ENCODE data around the gene TRIO.
A peak's percentile ranks its signal among the peaks of the same experiment; 100 is the strongest.

Gene TRIO

GRCh38 chr5:14172149-14172795 is 29.1 kb downstream of the TRIO start:
- Histone ChIP-seq H2BK5ac (ENCODE audit: low read length) (no peak overlapping the region), H3K79me1 (ENCODE audit: low read length) (peaks cover 10% of the 10 kb centered on the region), H3K23ac (ENCODE audit: low read length) (no peak overlapping the region), H3K36me3 (ENCODE audit: control insufficient read depth, insufficient read depth, low read length) (no peaks in the 10 kb centered on the region), H3K27ac (ENCODE audit: low read depth, low read length) (no peak overlapping the region), H4K8ac (ENCODE audit: low read depth, low read length) (no peak overlapping the region), H3K18ac (ENCODE audit: low read length) (no peak overlapping the region), H3K4me3 (ENCODE audit: low read length) (no peak overlapping the region), H2BK15ac (replicated peaks; ENCODE audit: low read depth) (no peak overlapping the region), H3K9ac (ENCODE audit: low read length) (no peak overlapping the region), H3K56ac (ENCODE audit: low read length) (no peak overlapping the region), H2AK5ac (ENCODE audit: low read length) (no peak overlapping the region), H4K5ac (ENCODE audit: low read length) (no peak overlapping the region), H3K79me2 (ENCODE audit: control insufficient read depth, insufficient read depth, low read length) (peaks cover 86% of the 10 kb centered on the region), H3K27me3 (ENCODE audit: insufficient read depth, low read length, poor library complexity) (no peaks in the 10 kb centered on the region), H2BK120ac (ENCODE audit: low read depth, low read length) (no peak overlapping the region), H3K4ac (ENCODE audit: low read depth, low read length) (no peak overlapping the region), H3K4me1 (ENCODE audit: control insufficient read depth, low read depth, low read length) (peaks cover 29% of the 10 kb centered on the region), H3K4me2 (ENCODE audit: low read length) (no peak overlapping the region)
- no peak for DNase-seq
- WGBS (ENCODE audit: extremely low coverage, insufficient coverage, low lambda C conversion rate), result no CpG with 5 or more reads among the region's 5 CpGs

- Histone ChIP-seq H3K4me2 (ENCODE audit: low read length) (peak overlapping the region; percentile 19), H3K23ac (ENCODE audit: low read length) (peak overlapping the region; percentile 51), H2BK15ac (replicated peaks; ENCODE audit: low read depth) (no peak overlapping the region), H2BK120ac (ENCODE audit: low read depth, low read length) (no peak overlapping the region), H3K4ac (ENCODE audit: low read depth, low read length) (no peak overlapping the region), H3K56ac (ENCODE audit: low read length) (peak overlapping the region; percentile 75), H3K27ac (ENCODE audit: low read depth, low read length) (peak overlapping the region; percentile 77), H3K18ac (ENCODE audit: low read length) (peak overlapping the region; percentile 43), H4K5ac (ENCODE audit: low read length) (no peak overlapping the region), H3K27me3 (ENCODE audit: insufficient read depth, low read length, poor library complexity) (no peaks in the 10 kb centered on the region), H3K9ac (ENCODE audit: low read length) (peak overlapping the region; percentile 54), H3K4me1 (ENCODE audit: control insufficient read depth, low read depth, low read length) (peaks cover 33% of the 10 kb centered on the region), H3K79me2 (ENCODE audit: control insufficient read depth, insufficient read depth, low read length) (peaks cover 86% of the 10 kb centered on the region), H2BK5ac (ENCODE audit: low read length) (peak overlapping the region; percentile 43), H3K4me3 (ENCODE audit: low read length) (no peak overlapping the region), H4K8ac (ENCODE audit: low read depth, low read length) (no peak overlapping the region), H3K79me1 (ENCODE audit: low read length) (peaks cover 6% of the 10 kb centered on the region), H2AK5ac (ENCODE audit: low read length) (peak overlapping the region; percentile 84), H3K36me3 (ENCODE audit: control insufficient read depth, insufficient read depth, low read length) (no peaks in the 10 kb centered on the region)
- WGBS (ENCODE audit: extremely low coverage, insufficient coverage, low lambda C conversion rate), result no CpG with 5 or more reads among the region's 15 CpGs
- DNase-seq, result no peak
These were observed 30.5 kb downstream of the TRIO start for GRCh38 chr5:14173377-14174229.

GRCh38 chr5:14174230-14174636 is 31.1 kb downstream of the TRIO start:
- peak overlapping the region; percentile 84 for H2AK5ac ChIP-seq (ENCODE audit: low read length)
- peak overlapping the region; percentile 51 for H3K23ac ChIP-seq (ENCODE audit: low read length)
- H4K5ac ChIP-seq (ENCODE audit: low read length), result no peak overlapping the region
- H2BK15ac ChIP-seq (replicated peaks; ENCODE audit: low read depth), result no peak overlapping the region
- peak overlapping the region; percentile 75 for H3K56ac ChIP-seq (ENCODE audit: low read length)
- H3K18ac ChIP-seq (ENCODE audit: low read length), result peak overlapping the region; percentile 43
- peak; percentile 89 for DNase-seq
- peak overlapping the region; percentile 54 for H3K9ac ChIP-seq (ENCODE audit: low read length)
- H4K8ac ChIP-seq (ENCODE audit: low read depth, low read length), result no peak overlapping the region
- H3K36me3 ChIP-seq (ENCODE audit: control insufficient read depth, insufficient read depth, low read length), result no peaks in the 10 kb centered on the region
- H2BK5ac ChIP-seq (ENCODE audit: low read length), result peak overlapping the region; percentile 43
- WGBS (ENCODE audit: extremely low coverage, insufficient coverage, low lambda C conversion rate), result no CpG with 5 or more reads among the region's 8 CpGs
- peaks cover 30% of the 10 kb centered on the region for H3K4me1 ChIP-seq (ENCODE audit: control insufficient read depth, low read depth, low read length)
- H3K4me3 ChIP-seq (ENCODE audit: low read length), result no peak overlapping the region
- no peak overlapping the region for H3K4ac ChIP-seq (ENCODE audit: low read depth, low read length)
- H2BK120ac ChIP-seq (ENCODE audit: low read depth, low read length), result no peak overlapping the region
- H3K27me3 ChIP-seq (ENCODE audit: insufficient read depth, low read length, poor library complexity), result no peaks in the 10 kb centered on the region
- H3K79me2 ChIP-seq (ENCODE audit: control insufficient read depth, insufficient read depth, low read length), result peaks cover 82% of the 10 kb centered on the region
- H3K4me2 ChIP-seq (ENCODE audit: low read length), result peak overlapping the region; percentile 19
- peak overlapping the region; percentile 77 for H3K27ac ChIP-seq (ENCODE audit: low read depth, low read length)
- peaks cover 4% of the 10 kb centered on the region for H3K79me1 ChIP-seq (ENCODE audit: low read length)

GRCh38 chr5:14175381-14175780 is 32.2 kb downstream of the TRIO start:
- Histone ChIP-seq H3K4me1 (ENCODE audit: control insufficient read depth, low read depth, low read length) (peaks cover 29% of the 10 kb centered on the region), H3K56ac (ENCODE audit: low read length) (no peak overlapping the region), H3K4me3 (ENCODE audit: low read length) (no peak overlapping the region), H4K5ac (ENCODE audit: low read length) (no peak overlapping the region), H3K36me3 (ENCODE audit: control insufficient read depth, insufficient read depth, low read length) (no peaks in the 10 kb centered on the region), H3K4me2 (ENCODE audit: low read length) (no peak overlapping the region), H3K9ac (ENCODE audit: low read length) (no peak overlapping the region), H3K27me3 (ENCODE audit: insufficient read depth, low read length, poor library complexity) (no peaks in the 10 kb centered on the region), H2BK120ac (ENCODE audit: low read depth, low read length) (no peak overlapping the region), H3K18ac (ENCODE audit: low read length) (no peak overlapping the region), H2AK5ac (ENCODE audit: low read length) (no peak overlapping the region), H3K79me1 (ENCODE audit: low read length) (peaks cover 4% of the 10 kb centered on the region), H3K79me2 (ENCODE audit: control insufficient read depth, insufficient read depth, low read length) (peaks cover 81% of the 10 kb centered on the region), H3K4ac (ENCODE audit: low read depth, low read length) (no peak overlapping the region), H3K27ac (ENCODE audit: low read depth, low read length) (no peak overlapping the region), H4K8ac (ENCODE audit: low read depth, low read length) (no peak overlapping the region), H2BK15ac (replicated peaks; ENCODE audit: low read depth) (no peak overlapping the region), H2BK5ac (ENCODE audit: low read length) (no peak overlapping the region), H3K23ac (ENCODE audit: low read length) (no peak overlapping the region)
- no peak for DNase-seq
- WGBS (ENCODE audit: extremely low coverage, insufficient coverage, low lambda C conversion rate), result no CpG with 5 or more reads among the region's 1 CpG

GRCh38 chr5:14176888-14177287 is 33.7 kb downstream of the TRIO start:
- Histone ChIP-seq H3K79me2 (ENCODE audit: control insufficient read depth, insufficient read depth, low read length) (peaks cover 80% of the 10 kb centered on the region), H3K23ac (ENCODE audit: low read length) (no peak overlapping the region), H3K56ac (ENCODE audit: low read length) (no peak overlapping the region), H3K9ac (ENCODE audit: low read length) (no peak overlapping the region), H3K18ac (ENCODE audit: low read length) (no peak overlapping the region), H2AK5ac (ENCODE audit: low read length) (no peak overlapping the region), H4K8ac (ENCODE audit: low read depth, low read length) (no peak overlapping the region), H2BK5ac (ENCODE audit: low read length) (no peak overlapping the region), H3K36me3 (ENCODE audit: control insufficient read depth, insufficient read depth, low read length) (no peaks in the 10 kb centered on the region), H3K27ac (ENCODE audit: low read depth, low read length) (no peak overlapping the region), H2BK15ac (replicated peaks; ENCODE audit: low read depth) (no peak overlapping the region), H2BK120ac (ENCODE audit: low read depth, low read length) (no peak overlapping the region), H3K4me3 (ENCODE audit: low read length) (no peak overlapping the region), H3K4ac (ENCODE audit: low read depth, low read length) (no peak overlapping the region), H3K27me3 (ENCODE audit: insufficient read depth, low read length, poor library complexity) (no peaks in the 10 kb centered on the region), H3K4me1 (ENCODE audit: control insufficient read depth, low read depth, low read length) (peaks cover 31% of the 10 kb centered on the region), H3K79me1 (ENCODE audit: low read length) (peaks cover 7% of the 10 kb centered on the region), H3K4me2 (ENCODE audit: low read length) (no peak overlapping the region), H4K5ac (ENCODE audit: low read length) (no peak overlapping the region)
- no CpG with 5 or more reads among the region's 2 CpGs for WGBS (ENCODE audit: extremely low coverage, insufficient coverage, low lambda C conversion rate)
- no peak for DNase-seq
